ENCODE results near the gene FOXL1.
"Not testable (repeated sequence)": the region's sequence is repeated elsewhere in the genome, so short reads cannot be mapped to it uniquely, and the experiment has no call there.

DNA sequence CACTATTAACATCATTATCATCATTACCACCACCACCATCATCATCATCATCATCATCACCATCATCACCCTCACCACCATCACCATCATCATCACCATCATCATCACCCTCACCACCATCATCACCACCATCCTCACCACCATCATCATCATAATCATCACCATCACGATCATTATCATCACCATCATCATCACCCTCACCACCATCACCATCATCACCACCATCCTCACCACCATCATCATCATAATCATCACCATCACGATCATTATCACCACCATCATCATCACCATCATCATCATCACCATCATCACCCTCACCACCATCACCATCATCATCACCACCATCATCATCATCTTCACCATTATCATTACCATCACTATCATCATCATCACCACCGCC, 9.6 kb downstream of the FOXL1 start:
- not testable (repeated sequence) for TF ChIP-seq POLR2A (IDR thresholded peaks at IDR 0.05; ENCODE audit: low read depth); CTCF (IDR thresholded peaks at IDR 0.05); POLR2AphosphoS5 (IDR thresholded peaks at IDR 0.05)

Measured in esophagus muscularis mucosa (tissue), 3 donors.